GM23248 (cell line): Measurements from ENCODE around the gene SEMA4C. TPM values are rescaled to one million over a fixed set of nuclear protein-coding genes. Genes with fewer than 3 reads are reported as not detected.

Source experiments
- DNase-seq: peaks from one replicate; pipeline ENCODE4 v3.0.0-alpha.2; 2015
- H2AFZ ChIP-seq: fragments of 200-600 bp; sonication (generic); 2 replicates; pipeline ENCODE4 v1.6.1; 2016; ENCODE audit warnings: antibody characterized with exemption
- H3F3A ChIP-seq: fragments of 200-600 bp; sonication (generic); 2 replicates; pipeline ENCODE4 v1.6.1; 2016; ENCODE audit warnings: mild to moderate bottlenecking, antibody characterized with exemption, mixed run types; ENCODE audit not compliant: insufficient read depth
- H3K27ac ChIP-seq: fragments of 200-600 bp; sonication (generic); 2 replicates; pipeline ENCODE4 v1.5.1; 2016; ENCODE audit warnings: mild to moderate bottlenecking
- H3K27me3 ChIP-seq: fragments of 200-600 bp; sonication (generic); replicated peaks from 2 replicates; pipeline ENCODE4 v1.6.1; 2016; ENCODE audit warnings: mild to moderate bottlenecking; ENCODE audit not compliant: insufficient read depth
- H3K36me3 ChIP-seq: fragments of 200-600 bp; sonication (generic); 2 replicates; pipeline ENCODE4 v1.6.1; 2016; ENCODE audit warnings: low read depth, mild to moderate bottlenecking
- H3K4me1 ChIP-seq: fragments of 200-600 bp; sonication (generic); 2 replicates; pipeline ENCODE4 v1.6.1; 2016; ENCODE audit warnings: mild to moderate bottlenecking; ENCODE audit not compliant: insufficient read depth
- H3K4me2 ChIP-seq: fragments of 200-600 bp; sonication (generic); one replicate; pipeline ENCODE4 v1.6.1; 2016; ENCODE audit warnings: mild to moderate bottlenecking; ENCODE audit not compliant: unreplicated experiment
- H3K4me3 ChIP-seq: fragments of 200-600 bp; sonication (generic); 2 replicates; pipeline ENCODE4 v1.5.1; 2016; ENCODE audit warnings: mild to moderate bottlenecking
- H3K79me2 ChIP-seq: fragments of 200-600 bp; sonication (generic); 2 replicates; pipeline ENCODE4 v1.6.1; 2016; ENCODE audit warnings: mild to moderate bottlenecking; ENCODE audit not compliant: insufficient read depth
- H3K9ac ChIP-seq: fragments of 200-600 bp; sonication (generic); 2 replicates; pipeline ENCODE4 v1.6.1; 2016; ENCODE audit warnings: mild to moderate bottlenecking
- H3K9me2 ChIP-seq: fragments of 200-600 bp; sonication (generic); 2 replicates; pipeline ENCODE4 v1.6.1; 2016; ENCODE audit warnings: mixed run types, mild to moderate bottlenecking, moderate library complexity; ENCODE audit not compliant: insufficient read depth
- H3K9me3 ChIP-seq: fragments of 200-600 bp; sonication (generic); one replicate; pipeline ENCODE4 v1.6.1; 2017; ENCODE audit warnings: low read depth
- H4K20me1 ChIP-seq: fragments of 200-600 bp; sonication (generic); 2 replicates; pipeline ENCODE4 v1.6.0; 2016; ENCODE audit not compliant: insufficient read depth
- EZH2 ChIP-seq: fragments of 200-600 bp; sonication (generic); IDR thresholded peaks from 2 replicates; pipeline ENCODE4 v1.6.1; 2018; ENCODE audit warnings: antibody characterized with exemption, mild to moderate bottlenecking; ENCODE audit not compliant: insufficient read depth, poor library complexity, severe bottlenecking
- EZH2phosphoT487 ChIP-seq: fragments of 200-600 bp; sonication (generic); IDR thresholded peaks from 2 replicates; pipeline ENCODE4 v1.6.1; 2018; ENCODE audit warnings: antibody characterized with exemption, moderate library complexity, mild to moderate bottlenecking, low read depth; ENCODE audit not compliant: insufficient read depth
- WGBS, 2 experiments: methylation state at CpG; one replicate each; pipeline ENCODE4 v1.1.6; 2015 to 2017; ENCODE audit warnings: low lambda C conversion rate in 2 of 2, low coverage in 1 of 2; ENCODE audit errors: missing lambda C conversion rate in 2 of 2; 5-methylcytosine and 5-hydroxymethylcytosine counted together
- in situ Hi-C: fragments of 300-500 bp; cut with MboI; formaldehyde crosslinking; loops from 2 replicates; pipeline ENCODE4 v1.15.0; 2020
- polyA plus RNA-seq: library from polyadenylated mRNA; unstranded; fragments of >200 nt; fragmentation: Nextera tagmentation; extraction: Ambion mirVana; gene quantifications from 2 replicates; pipeline ENCODE4 v1.2.1, GENCODE V29; 2016
- total RNA-seq: library from RNA; depleted of rRNA; stranded (reverse); fragments of >200 nt; shearing (Covaris generic); gene quantifications from 2 replicates; pipeline ENCODE4 v1.2.3, GENCODE V29; 2014

The SEMA4C gene
- total and polyA plus RNA-seq, 2 experiments from 2014 or later, result 5.5 to 21.0 TPM

- WGBS, 2 experiments, result 86 to 94% methylated on average over 11 of the region's 11 CpGs
- no peak for DNase-seq
- H4K20me1 ChIP-seq, result no peaks in the 10 kb centered on the region
- H3K36me3 ChIP-seq, result no peaks in the 10 kb centered on the region
- TF ChIP-seq EZH2, result no peak
- no peak for TF ChIP-seq EZH2phosphoT487
- H2AFZ ChIP-seq, result no peak overlapping the region
- no peaks in the 10 kb centered on the region for H3K4me1 ChIP-seq
- no peaks in the 10 kb centered on the region for H3K9me2 ChIP-seq
- no peaks in the 10 kb centered on the region for H3F3A ChIP-seq
- no peak overlapping the region for H3K4me2 ChIP-seq
- no peak overlapping the region for H3K9ac ChIP-seq
- in situ Hi-C loops, result no loop called here
- H3K79me2 ChIP-seq, result no peaks in the 10 kb centered on the region
- H3K9me3 ChIP-seq, result no peaks in the 10 kb centered on the region
- H3K27me3 ChIP-seq, result no peaks in the 10 kb centered on the region
- H3K4me3 ChIP-seq, result no peak overlapping the region
- H3K27ac ChIP-seq, result no peak overlapping the region
These were observed 37.5 kb downstream of the SEMA4C start for GRCh38 chr2:96832408-96832753.

- H3K36me3 ChIP-seq, result no peaks in the 10 kb centered on the region
- no peak overlapping the region for H3K27ac ChIP-seq
- WGBS, 2 experiments, result 79 to 81% methylated on average over 10 of the region's 10 CpGs
These were observed 38.2 kb downstream of the SEMA4C start for GRCh38 chr2:96831679-96832078.

GRCh38 chr2:96830044-96830562 is 39.8 kb downstream of the SEMA4C start:
- WGBS, 2 experiments, result 43 to 56% methylated on average over 5 of the region's 5 CpGs
- Histone ChIP-seq H3K27ac (no peak overlapping the region), H3K9me2 (no peaks in the 10 kb centered on the region), H3K36me3 (no peaks in the 10 kb centered on the region), H3K27me3 (no peaks in the 10 kb centered on the region), H2AFZ (no peak overlapping the region), H3K9ac (no peak overlapping the region), H3F3A (no peaks in the 10 kb centered on the region), H3K4me3 (no peak overlapping the region), H3K4me2 (no peak overlapping the region), H3K4me1 (no peaks in the 10 kb centered on the region), H4K20me1 (no peaks in the 10 kb centered on the region), H3K9me3 (no peaks in the 10 kb centered on the region), H3K79me2 (no peaks in the 10 kb centered on the region)
- no peak for TF ChIP-seq EZH2phosphoT487
- TF ChIP-seq EZH2, result no peak
- in situ Hi-C loops, result no loop called here
- DNase-seq, result no peak

More at GRCh38 chr2:96831679-96832078, 38.2 kb downstream of the SEMA4C start:
- Histone ChIP-seq H2AFZ (no peak overlapping the region), H3K9me3 (no peaks in the 10 kb centered on the region), H3K4me3 (no peak overlapping the region), H3K9ac (no peak overlapping the region), H3F3A (no peaks in the 10 kb centered on the region), H3K79me2 (no peaks in the 10 kb centered on the region), H3K4me1 (no peaks in the 10 kb centered on the region), H3K27me3 (no peaks in the 10 kb centered on the region), H3K9me2 (no peaks in the 10 kb centered on the region), H3K4me2 (no peak overlapping the region), H4K20me1 (no peaks in the 10 kb centered on the region)
- in situ Hi-C loops, result no loop called here
- no peak for DNase-seq
- TF ChIP-seq EZH2, result no peak

GRCh38 chr2:96828874-96829273 is 41.0 kb downstream of the SEMA4C start:
- in situ Hi-C loops, result no loop called here
- Histone ChIP-seq H3K9ac (no peak overlapping the region), H3K27me3 (no peaks in the 10 kb centered on the region), H3K9me3 (no peaks in the 10 kb centered on the region), H3K27ac (no peak overlapping the region), H3K9me2 (no peaks in the 10 kb centered on the region), H3K4me3 (no peak overlapping the region), H2AFZ (no peak overlapping the region), H4K20me1 (no peaks in the 10 kb centered on the region), H3K4me1 (no peaks in the 10 kb centered on the region), H3K4me2 (no peak overlapping the region), H3K36me3 (no peaks in the 10 kb centered on the region), H3F3A (no peaks in the 10 kb centered on the region), H3K79me2 (no peaks in the 10 kb centered on the region)
- WGBS, 2 experiments, result 97 to 98% methylated on average over 13 of the region's 13 CpGs
- no peak for TF ChIP-seq EZH2phosphoT487
- no peak for TF ChIP-seq EZH2
- DNase-seq, result no peak

GRCh38 chr2:96828436-96828835 is 41.4 kb downstream of the SEMA4C start:
- no peaks in the 10 kb centered on the region for H3K79me2 ChIP-seq
- no peak for DNase-seq
- H3K36me3 ChIP-seq, result no peaks in the 10 kb centered on the region
- TF ChIP-seq EZH2phosphoT487 (no peak), EZH2 (no peak)
- H3K9ac ChIP-seq, result no peak overlapping the region
- in situ Hi-C loops, result no loop called here
- H3K27ac ChIP-seq, result no peak overlapping the region
- no peak overlapping the region for H3K4me3 ChIP-seq
- H3K4me1 ChIP-seq, result no peaks in the 10 kb centered on the region
- H4K20me1 ChIP-seq, result no peaks in the 10 kb centered on the region
- 95 to 98% methylated on average over 14 of the region's 14 CpGs for WGBS, 2 experiments
- no peaks in the 10 kb centered on the region for H3K9me2 ChIP-seq
- H3K9me3 ChIP-seq, result no peaks in the 10 kb centered on the region
- no peaks in the 10 kb centered on the region for H3F3A ChIP-seq
- no peak overlapping the region for H2AFZ ChIP-seq
- H3K27me3 ChIP-seq, result no peaks in the 10 kb centered on the region
- H3K4me2 ChIP-seq, result no peak overlapping the region
